Osteoblast (primary cell): Measurements from ENCODE around the gene XRCC1. TPM values are rescaled to one million over a fixed set of nuclear protein-coding genes. Genes with fewer than 3 reads are reported as not detected.

ENCODE experiments used
- DNase-seq: peaks from one replicate; pipeline ENCODE4 v3.0.0; 2011; ENCODE audit warnings: low spot score, mixed read lengths; ENCODE audit not compliant: insufficient read length; ENCODE audit errors: missing footprints
- H2AFZ ChIP-seq: 2 replicates; pipeline ENCODE4 v1.6.0; 2011; ENCODE audit warnings: mild to moderate bottlenecking, low read length
- H3K27ac ChIP-seq: 2 replicates; pipeline ENCODE4 v1.5.1; 2011; ENCODE audit warnings: mild to moderate bottlenecking, low read depth, low read length, moderate library complexity
- H3K27me3 ChIP-seq: 2 replicates; pipeline ENCODE4 v1.6.0; 2012; ENCODE audit warnings: mild to moderate bottlenecking, control low read depth, inconsistent platforms, low read length, moderate library complexity; ENCODE audit not compliant: insufficient read depth
- H3K36me3 ChIP-seq: 2 replicates; pipeline ENCODE4 v1.5.1; 2011; ENCODE audit warnings: mild to moderate bottlenecking, low read length, control low read depth, moderate library complexity; ENCODE audit not compliant: insufficient read depth
- H3K4me1 ChIP-seq: 2 replicates; pipeline ENCODE4 v1.5.1; 2011; ENCODE audit warnings: mild to moderate bottlenecking, low read length, control low read depth, moderate library complexity; ENCODE audit not compliant: insufficient read depth
- H3K4me2 ChIP-seq: 2 replicates; pipeline ENCODE4 v1.6.0; 2011; ENCODE audit warnings: mild to moderate bottlenecking, low read length; ENCODE audit not compliant: insufficient read depth
- H3K4me3 ChIP-seq: fragments of 200-600 bp; sonication (generic); 3 replicates; pipeline ENCODE4 v1.5.1; 2012; ENCODE audit warnings: mild to moderate bottlenecking, low read length, inconsistent platforms; ENCODE audit not compliant: insufficient read depth
- H3K79me2 ChIP-seq: 2 replicates; pipeline ENCODE4 v1.6.0; 2012; ENCODE audit warnings: mild to moderate bottlenecking, low read length, control low read depth, inconsistent platforms; ENCODE audit not compliant: insufficient read depth
- H3K9me3 ChIP-seq: 2 replicates; pipeline ENCODE4 v1.5.1; 2011; ENCODE audit warnings: low read depth, low read length, control low read depth
- H4K20me1 ChIP-seq: 2 replicates; pipeline ENCODE4 v1.6.0; 2012; ENCODE audit warnings: mild to moderate bottlenecking, low read length, control low read depth; ENCODE audit not compliant: insufficient read depth
- total RNA-seq: library from RNA; depleted of rRNA; stranded (reverse); fragments of >200 nt; gene quantifications from 2 replicates; pipeline ENCODE4 v1.2.3, GENCODE V29; 2012
- TF ChIP-seq, protein P1 (sequence below): IDR thresholded peaks from 2 replicates; pipeline ENCODE4 v1.5.1; 2011; ENCODE audit warnings: mild to moderate bottlenecking, low read depth, low read length, moderate library complexity; ENCODE audit errors: extremely low read depth

XRCC1 gene
- total RNA-seq, 1 donor = 21.4 TPM

DNA sequence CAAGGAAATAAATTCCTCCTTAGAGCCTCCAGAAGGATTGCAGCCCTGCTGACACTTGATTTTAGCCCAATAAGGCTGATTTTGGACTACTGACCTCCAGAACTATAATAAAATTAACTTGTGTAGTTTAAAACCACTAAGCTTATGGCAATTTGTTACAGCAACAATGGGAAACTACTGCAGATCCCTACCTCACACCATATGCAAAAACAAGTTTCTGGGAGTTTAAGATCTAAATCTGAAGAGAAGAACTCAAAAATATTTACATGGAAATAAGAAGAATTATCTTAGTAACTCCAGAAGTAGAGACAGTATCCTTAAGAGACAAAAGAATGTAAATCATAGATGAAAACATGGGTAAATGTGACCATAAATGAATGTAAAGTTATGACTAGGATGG lies 36.4 kb downstream of the XRCC1 start:
- Histone ChIP-seq H3K27ac (no peak overlapping the region), H3K4me2 (no peak overlapping the region), H3K79me2 (no peaks in the 10 kb centered on the region), H3K36me3 (peaks cover 44% of the 10 kb centered on the region), H2AFZ (no peak overlapping the region), H4K20me1 (peaks cover 6% of the 10 kb centered on the region), H3K9me3 (no peaks in the 10 kb centered on the region), H3K27me3 (no peaks in the 10 kb centered on the region), H3K4me1 (peaks cover 7% of the 10 kb centered on the region), H3K4me3 (no peak overlapping the region)
- DNase-seq = peak; percentile 31
- TF ChIP-seq, protein P1, sequence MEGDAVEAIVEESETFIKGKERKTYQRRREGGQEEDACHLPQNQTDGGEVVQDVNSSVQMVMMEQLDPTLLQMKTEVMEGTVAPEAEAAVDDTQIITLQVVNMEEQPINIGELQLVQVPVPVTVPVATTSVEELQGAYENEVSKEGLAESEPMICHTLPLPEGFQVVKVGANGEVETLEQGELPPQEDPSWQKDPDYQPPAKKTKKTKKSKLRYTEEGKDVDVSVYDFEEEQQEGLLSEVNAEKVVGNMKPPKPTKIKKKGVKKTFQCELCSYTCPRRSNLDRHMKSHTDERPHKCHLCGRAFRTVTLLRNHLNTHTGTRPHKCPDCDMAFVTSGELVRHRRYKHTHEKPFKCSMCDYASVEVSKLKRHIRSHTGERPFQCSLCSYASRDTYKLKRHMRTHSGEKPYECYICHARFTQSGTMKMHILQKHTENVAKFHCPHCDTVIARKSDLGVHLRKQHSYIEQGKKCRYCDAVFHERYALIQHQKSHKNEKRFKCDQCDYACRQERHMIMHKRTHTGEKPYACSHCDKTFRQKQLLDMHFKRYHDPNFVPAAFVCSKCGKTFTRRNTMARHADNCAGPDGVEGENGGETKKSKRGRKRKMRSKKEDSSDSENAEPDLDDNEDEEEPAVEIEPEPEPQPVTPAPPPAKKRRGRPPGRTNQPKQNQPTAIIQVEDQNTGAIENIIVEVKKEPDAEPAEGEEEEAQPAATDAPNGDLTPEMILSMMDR = no peak

DNA sequence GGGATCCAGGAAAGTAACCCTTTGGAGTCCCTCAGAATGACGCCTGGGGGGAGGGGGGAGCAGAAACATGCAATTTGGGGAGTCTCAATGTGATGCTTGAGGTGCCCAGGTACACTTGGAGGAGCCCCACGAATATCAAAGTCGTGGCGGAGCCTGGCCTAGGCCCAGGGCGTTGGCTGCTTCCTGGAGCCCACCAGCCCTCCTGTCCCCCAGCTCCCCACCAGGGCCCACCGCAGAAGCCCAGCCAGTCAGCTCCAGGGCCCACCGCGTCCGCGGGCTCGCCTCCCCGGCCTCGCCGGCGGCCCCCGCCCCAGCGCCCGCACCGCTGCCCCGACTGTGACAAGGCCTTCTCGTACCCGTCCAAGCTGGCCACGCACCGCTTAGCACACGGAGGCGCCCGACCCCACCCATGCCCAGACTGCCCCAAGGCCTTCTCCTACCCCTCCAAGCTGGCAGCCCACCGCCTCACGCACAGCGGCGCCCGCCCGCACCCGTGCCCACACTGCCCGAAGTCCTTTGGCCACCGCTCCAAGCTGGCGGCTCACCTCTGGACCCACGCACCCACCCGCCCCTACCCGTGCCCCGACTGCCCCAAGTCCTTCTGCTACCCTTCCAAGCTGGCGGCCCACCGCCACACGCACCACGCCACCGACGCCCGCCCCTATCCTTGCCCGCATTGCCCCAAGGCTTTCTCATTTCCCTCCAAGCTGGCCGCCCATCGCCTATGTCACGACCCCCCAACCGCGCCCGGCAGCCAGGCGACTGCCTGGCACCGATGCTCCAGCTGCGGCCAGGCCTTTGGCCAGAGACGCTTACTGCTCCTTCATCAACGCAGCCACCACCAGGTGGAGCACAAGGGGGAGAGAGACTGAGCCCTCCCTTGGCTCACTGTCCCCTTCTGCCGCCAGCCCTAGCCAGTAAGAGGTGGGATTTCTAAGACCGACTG lies 40.2 kb downstream of the XRCC1 start:
- H4K20me1 ChIP-seq = peaks cover 6% of the 10 kb centered on the region
- no peaks in the 10 kb centered on the region for H3K27me3 ChIP-seq
- H3K9me3 ChIP-seq = no peaks in the 10 kb centered on the region
- H3K27ac ChIP-seq = no peak overlapping the region
- H2AFZ ChIP-seq = peak overlapping the region; percentile 20
- no peak overlapping the region for H3K4me3 ChIP-seq
- H3K79me2 ChIP-seq = no peaks in the 10 kb centered on the region
- peak; percentile 94 for DNase-seq
- H3K4me1 ChIP-seq = peaks cover 14% of the 10 kb centered on the region
- H3K36me3 ChIP-seq = peaks cover 21% of the 10 kb centered on the region
- TF ChIP-seq, protein P1 = peak; percentile 66
- H3K4me2 ChIP-seq = peak overlapping the region; percentile 81

DNA sequence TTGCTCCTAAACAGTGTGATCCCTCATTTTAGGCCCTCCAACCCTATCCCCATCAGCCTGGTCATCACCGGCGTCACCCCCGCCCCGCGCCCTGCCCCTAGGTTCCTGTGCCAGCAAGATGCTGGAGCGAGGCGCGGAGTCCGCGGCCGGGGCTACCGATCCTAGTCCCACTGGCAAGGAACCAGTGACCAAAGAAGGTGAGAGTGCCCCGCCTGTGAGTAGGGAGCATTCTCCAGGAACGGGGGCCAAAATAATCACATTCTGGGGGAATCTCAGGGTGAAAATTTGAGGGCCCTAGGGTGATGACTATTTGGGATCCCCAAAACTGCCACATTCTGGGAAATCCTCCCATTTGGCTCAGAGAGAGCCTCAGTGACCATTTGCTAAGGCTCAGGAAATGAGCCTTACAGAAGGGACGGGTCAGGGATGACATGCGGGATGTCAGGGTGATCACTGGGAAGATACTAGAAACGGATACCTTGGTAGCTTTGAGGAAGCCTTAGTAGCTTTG lies 41.0 kb downstream of the XRCC1 start:
- H3K27me3 ChIP-seq = no peaks in the 10 kb centered on the region
- peaks cover 21% of the 10 kb centered on the region for H3K36me3 ChIP-seq
- peaks cover 6% of the 10 kb centered on the region for H4K20me1 ChIP-seq
- H3K9me3 ChIP-seq = no peaks in the 10 kb centered on the region
- peak overlapping the region; percentile 76 for H3K4me3 ChIP-seq
- peak overlapping the region; percentile 81 for H3K4me2 ChIP-seq
- no peak for DNase-seq
- peak overlapping the region; percentile 52 for H3K27ac ChIP-seq
- peaks cover 20% of the 10 kb centered on the region for H3K4me1 ChIP-seq
- peak overlapping the region; percentile 72 for H2AFZ ChIP-seq
- no peaks in the 10 kb centered on the region for H3K79me2 ChIP-seq
- TF ChIP-seq, protein P1 = no peak

DNA sequence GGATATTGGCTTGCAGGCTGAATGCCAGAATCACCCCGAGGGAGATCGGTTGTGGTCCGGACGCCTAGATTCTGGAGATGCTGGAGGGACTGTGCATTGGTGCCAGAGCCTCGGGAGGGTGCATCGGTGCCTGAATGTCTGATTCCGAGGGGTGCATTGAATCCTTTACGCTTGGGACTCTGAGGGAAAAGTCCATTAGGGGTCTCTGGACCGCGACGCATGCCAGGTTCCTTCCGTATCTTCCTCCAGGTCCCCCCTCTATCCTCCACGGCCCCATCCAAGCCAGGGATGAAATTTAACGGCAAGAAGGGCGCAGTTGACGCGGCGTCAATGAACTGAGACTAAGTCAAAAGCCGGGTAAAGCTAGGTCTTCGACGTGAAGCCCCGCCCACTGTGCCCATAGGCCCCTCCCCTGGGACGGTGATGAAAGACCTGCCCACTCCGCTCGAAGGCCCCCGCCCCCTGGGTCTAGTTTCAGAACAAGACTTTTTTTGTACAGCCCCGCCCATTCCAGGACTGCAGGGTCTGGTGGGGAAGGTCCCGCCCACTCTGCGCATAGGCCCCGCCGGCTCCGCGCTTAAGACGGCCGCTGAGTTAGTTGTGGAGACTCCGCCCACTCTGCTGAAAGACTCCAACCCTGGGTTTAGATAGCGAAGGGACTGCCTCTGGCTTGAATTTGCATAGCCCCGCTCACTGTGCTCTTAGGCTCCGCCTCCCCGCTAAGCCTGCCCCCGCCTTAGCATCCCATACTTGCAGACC lies 41.6 kb downstream of the XRCC1 start:
- Histone ChIP-seq H3K9me3 (no peaks in the 10 kb centered on the region), H3K27me3 (no peaks in the 10 kb centered on the region), H2AFZ (peak overlapping the region; percentile 81), H3K4me1 (peaks cover 20% of the 10 kb centered on the region), H3K4me2 (peak overlapping the region; percentile 81), H3K79me2 (no peaks in the 10 kb centered on the region), H3K27ac (peak overlapping the region; percentile 36), H3K36me3 (peaks cover 15% of the 10 kb centered on the region), H4K20me1 (peaks cover 6% of the 10 kb centered on the region), H3K4me3 (peak overlapping the region; percentile 76)
- TF ChIP-seq, protein P1 = no peak
- DNase-seq = peak; percentile 100
